ENCODE data around the gene COMMD8. TPM values are rescaled to one million over a fixed set of nuclear protein-coding genes. Genes with fewer than 3 reads are reported as not detected.

COMMD8 gene
- total RNA-seq, 1 experiment from 2014 or later, result 19.9 TPM

- TF ChIP-seq ELF1 (IDR thresholded peaks at IDR 0.05; ENCODE audit: borderline replicate concordance, low read depth), result no peak
- TF ChIP-seq POLR2A (IDR thresholded peaks at IDR 0.05; ENCODE audit: borderline replicate concordance, extremely low read depth, insufficient read depth, insufficient read length), result no peak
- TF ChIP-seq EZH2phosphoT487 (IDR thresholded peaks at IDR 0.05; ENCODE audit: borderline replicate concordance), result no peak
- no peak for TF ChIP-seq ATF3 (IDR thresholded peaks at IDR 0.05)
- TF ChIP-seq SP1 (IDR thresholded peaks at IDR 0.05; ENCODE audit: low read depth), result no peak
- TF ChIP-seq POLR2AphosphoS5 (IDR thresholded peaks at IDR 0.05; ENCODE audit: low read depth, low read length), result no peak
- TF ChIP-seq ZFX (IDR thresholded peaks at IDR 0.05), result no peak
These were observed 685 bp downstream of the COMMD8 start (continued) for GRCh38 chr4:47462799-47463234.

GRCh38 chr4:47451657-47452056 lies 11.8 kb downstream of the COMMD8 start:
- Histone ChIP-seq H3K9me3 (ENCODE audit: control insufficient read depth in 1 of 2, insufficient read depth in 1 of 2, low read depth in 1 of 2, low read length in 2 of 2) (no peaks in the 10 kb centered on the region), H3K79me2 (ENCODE audit: insufficient read depth, low read length) (no peaks in the 10 kb centered on the region), H4K20me1 (ENCODE audit: insufficient read depth) (no peaks in the 10 kb centered on the region), H3K27me3 (ENCODE audit: insufficient read depth, low read length) (no peaks in the 10 kb centered on the region), H3K4me1 (ENCODE audit: control insufficient read depth in 1 of 2, insufficient read depth in 2 of 2, low read length in 2 of 2) (no peaks in the 10 kb centered on the region), H3K9ac (ENCODE audit: low read length) (no peak overlapping the region), H3K27ac (ENCODE audit: low read depth, low read length) (no peak overlapping the region), H3K4me3 (replicated peaks in 1 of 2; ENCODE audit: low read depth in 1 of 2, low read length in 2 of 2) (no peak overlapping the region), H2AFZ (ENCODE audit: low read depth, low read length, poor library complexity, severe bottlenecking) (no peak overlapping the region), H3K4me2 (ENCODE audit: low read length) (no peak overlapping the region), H3K9me2 (ENCODE audit: insufficient read depth) (no peaks in the 10 kb centered on the region), H3K36me3 (ENCODE audit: control insufficient read depth in 1 of 2, insufficient read depth in 2 of 2, low read length in 2 of 2) (peaks cover 0 to 12% of the 10 kb centered on the region in 2 experiments; a peak in 3 of 4 replicates)
- no peak for TF ChIP-seq YY1 (IDR thresholded peaks at IDR 0.05; ENCODE audit: extremely low read depth, insufficient replicate concordance, low read depth, low read length)
- TF ChIP-seq JUND (IDR thresholded peaks at IDR 0.05), result no peak
- no peak for TF ChIP-seq EZH2 (IDR thresholded peaks at IDR 0.05)
- TF ChIP-seq TCF7L2 (IDR thresholded peaks at IDR 0.05; ENCODE audit: borderline replicate concordance, extremely low read depth, insufficient read depth, insufficient read length), result no peak
- no peak for TF ChIP-seq CBX3 (IDR thresholded peaks at IDR 0.05; ENCODE audit: low read depth)
- TF ChIP-seq SP1 (IDR thresholded peaks at IDR 0.05; ENCODE audit: low read depth), result no peak
- no peak for TF ChIP-seq EZH2phosphoT487 (IDR thresholded peaks at IDR 0.05; ENCODE audit: borderline replicate concordance)
- no peak for TF ChIP-seq ELF1 (IDR thresholded peaks at IDR 0.05; ENCODE audit: borderline replicate concordance, low read depth)
- no peak for TF ChIP-seq EGR1 (IDR thresholded peaks at IDR 0.05; ENCODE audit: low read depth)
- TF ChIP-seq MAX (IDR thresholded peaks at IDR 0.05), result no peak
- no peak for TF ChIP-seq ZNF274 (IDR thresholded peaks at IDR 0.05; ENCODE audit: low read depth, low read length)
- TF ChIP-seq RAD21 (IDR thresholded peaks at IDR 0.05; ENCODE audit: low read depth), result no peak
- TF ChIP-seq ZFX (IDR thresholded peaks at IDR 0.05), result no peak
- TF ChIP-seq REST (IDR thresholded peaks at IDR 0.05; ENCODE audit: low read depth), result no peak
- no TSS peak for BruUV-seq (replicated peaks)
- intact Hi-C loops (cut with micrococcal nuclease), result no loop called here
- POLR2A ChIA-PET, result no interaction called here
- CTCF ChIA-PET, result no interaction called here
- RAD21 ChIA-PET (ENCODE audit: low non-redundant PET in 1 of 2, low total read pairs in 2 of 2, uncharacterized antibody in 2 of 2, unreplicated experiment in 2 of 2), result no interaction called here
- ATAC-seq (no peak), DNase-seq (ENCODE audit: low read depth, low spot score) (no peak)

All from HCT116 (cell line).